Memory B cell (primary cell): ENCODE data around the gene OR4D6.

ENCODE experiments used
- ATAC-seq: fragments of 150-1000 bp; cut with Tn5 transposase; 2 replicates; pipeline ENCODE4 v1.10.0; 2021; ENCODE audit warnings: low read depth, mild to moderate bottlenecking, moderate library complexity
- DNase-seq, 2 donors: peaks; one replicate each; pipeline ENCODE4 v3.0.0; 2022; ENCODE audit warnings: low spot score in 2 of 2
- H3K27ac Mint-ChIP-seq: one replicate; pipeline ENCODE4 v1.8.0; 2022; ENCODE audit warnings: mild to moderate bottlenecking, moderate library complexity, mixed read lengths
- H3K27me3 Mint-ChIP-seq: one replicate; pipeline ENCODE4 v1.8.0; 2022; ENCODE audit warnings: mixed read lengths
- H3K36me3 Mint-ChIP-seq: one replicate; pipeline ENCODE4 v1.8.0; 2022; ENCODE audit warnings: mild to moderate bottlenecking, mixed read lengths
- H3K4me1 Mint-ChIP-seq: one replicate; pipeline ENCODE4 v1.8.0; 2022; ENCODE audit warnings: mixed read lengths
- H3K4me3 Mint-ChIP-seq: one replicate; pipeline ENCODE4 v1.8.0; 2022; ENCODE audit warnings: mild to moderate bottlenecking, moderate library complexity, mixed read lengths
- H3K9me3 Mint-ChIP-seq: one replicate; pipeline ENCODE4 v1.8.0; 2022; ENCODE audit warnings: mixed read lengths

The OR4D6 gene

DNA sequence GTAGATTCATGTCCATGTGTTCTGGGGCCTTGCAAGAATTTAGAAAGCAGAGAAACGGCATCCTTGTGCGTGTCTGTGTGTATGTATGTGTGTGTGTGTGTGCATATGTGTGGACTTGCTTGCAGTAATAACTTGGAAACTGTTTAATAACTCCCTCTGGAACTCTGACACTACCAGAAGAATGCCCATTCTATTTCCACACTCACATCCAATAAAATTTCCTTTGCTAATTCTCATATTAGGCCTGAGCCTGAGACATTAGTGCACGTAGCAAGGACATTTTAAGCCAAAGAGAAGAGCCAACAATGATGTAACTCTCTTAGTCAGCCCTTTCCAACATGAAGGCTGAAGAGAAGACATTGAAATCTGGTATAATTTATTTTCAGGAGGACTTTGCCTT, 3.2 kb downstream of the OR4D6 start:
- no peaks in the 10 kb centered on the region for H3K36me3 Mint-ChIP-seq
- H3K4me3 Mint-ChIP-seq: no peak overlapping the region
- no peaks in the 10 kb centered on the region for H3K4me1 Mint-ChIP-seq
- no peak for DNase-seq
- no peak for ATAC-seq
- H3K9me3 Mint-ChIP-seq: no peaks in the 10 kb centered on the region
- H3K27me3 Mint-ChIP-seq: peaks cover 20% of the 10 kb centered on the region
- H3K27ac Mint-ChIP-seq: no peak overlapping the region

DNA sequence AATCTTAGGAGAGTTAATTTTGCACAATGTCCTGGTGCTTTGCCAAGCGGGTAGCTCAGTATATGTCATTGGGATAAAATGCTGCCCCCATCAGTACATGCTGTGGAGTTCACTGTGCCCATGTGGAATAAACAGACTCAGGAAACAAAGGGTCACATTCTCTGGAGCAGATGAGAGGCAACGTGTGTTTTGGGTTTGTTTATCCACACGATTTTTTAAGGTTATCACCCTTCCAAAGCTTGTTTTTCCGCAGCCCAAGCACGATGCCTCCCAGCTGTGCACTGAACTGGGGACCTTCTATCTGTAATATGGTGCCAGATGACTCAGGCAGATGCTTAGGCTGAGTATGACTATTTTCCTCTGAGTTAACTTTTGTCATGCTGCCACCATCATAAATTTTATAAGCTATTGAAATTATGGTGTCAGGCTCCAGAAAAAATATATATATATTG, 6.5 kb downstream of the OR4D6 start:
- Mint-ChIP-seq H3K36me3 (no peaks in the 10 kb centered on the region), H3K27me3 (peaks cover 14% of the 10 kb centered on the region), H3K4me3 (no peak overlapping the region), H3K4me1 (no peaks in the 10 kb centered on the region), H3K9me3 (no peaks in the 10 kb centered on the region), H3K27ac (no peak overlapping the region)
- DNase-seq (no peak), ATAC-seq (no peak)

DNA sequence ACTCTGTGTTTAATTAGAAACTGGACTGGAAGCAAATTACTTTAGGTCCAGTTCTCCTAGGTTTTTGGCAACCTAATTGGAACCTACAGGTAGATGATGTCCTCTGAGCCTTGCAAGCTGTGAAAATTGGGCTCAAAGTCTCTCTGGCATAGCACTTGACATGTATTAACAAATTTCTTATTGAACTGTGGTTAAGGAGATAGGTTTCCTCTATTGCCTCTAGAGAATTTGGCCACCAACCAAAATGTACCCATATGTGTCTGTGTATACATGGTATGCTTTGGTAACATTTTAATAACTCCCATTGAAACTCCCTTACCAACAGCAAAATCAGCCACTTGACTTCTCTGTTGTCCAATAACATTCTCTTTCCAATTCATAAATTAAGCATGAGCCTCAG, 16.3 kb downstream of the OR4D6 start, which contains the start of gene OR4D10:
OR4D10 (plus strand) TSS at position 301 of the 400 bp plus-strand sequence. CDS start 4,115 bp downstream, outside the sequence.
- no peaks in the 10 kb centered on the region for H3K9me3 Mint-ChIP-seq
- no peak for DNase-seq
- ATAC-seq: no peak
- H3K4me3 Mint-ChIP-seq: no peak within 1 kb of the TSS
- no peaks in the 10 kb centered on the region for H3K36me3 Mint-ChIP-seq
- peaks cover 7% of the 10 kb centered on the region for H3K27me3 Mint-ChIP-seq
- H3K27ac Mint-ChIP-seq: no peak within 1 kb of the TSS
- peaks cover 12% of the 10 kb centered on the region for H3K4me1 Mint-ChIP-seq

GRCh38 chr11:59475176-59475575, 18.4 kb downstream of the OR4D6 start:
- Mint-ChIP-seq H3K4me3 (no peak overlapping the region), H3K27ac (no peak overlapping the region), H3K27me3 (peaks cover 10% of the 10 kb centered on the region), H3K36me3 (no peaks in the 10 kb centered on the region), H3K4me1 (peaks cover 12% of the 10 kb centered on the region), H3K9me3 (no peaks in the 10 kb centered on the region)
- ATAC-seq (no peak), DNase-seq (no peak)

DNA sequence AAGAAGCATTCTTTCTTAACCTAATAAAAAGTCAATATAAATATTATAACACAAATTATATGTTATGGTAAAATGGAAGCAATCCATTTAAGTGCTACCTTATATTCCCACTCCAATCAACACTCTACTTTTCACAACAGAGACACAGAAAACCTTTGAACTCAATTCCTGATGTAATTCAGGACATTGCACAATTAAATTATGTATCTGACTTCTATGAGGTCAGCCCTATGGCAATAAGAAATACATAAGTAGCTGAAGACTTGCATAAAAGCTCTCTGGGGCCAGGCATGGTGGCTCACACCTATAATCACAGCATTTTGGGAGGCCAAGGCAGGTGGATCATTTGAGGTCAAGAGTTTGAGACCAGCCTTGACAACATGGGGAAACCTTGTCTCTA, 23.1 kb downstream of the OR4D6 start:
- Mint-ChIP-seq H3K36me3 (no peaks in the 10 kb centered on the region), H3K27me3 (peaks cover 13% of the 10 kb centered on the region), H3K4me3 (no peak overlapping the region), H3K4me1 (peaks cover 12% of the 10 kb centered on the region), H3K27ac (no peak overlapping the region), H3K9me3 (no peaks in the 10 kb centered on the region)
- DNase-seq (no peak), ATAC-seq (no peak)

- ATAC-seq (no peak), DNase-seq (no peak)
- Mint-ChIP-seq H3K4me1 (peaks cover 10% of the 10 kb centered on the region), H3K27me3 (peaks cover 12% of the 10 kb centered on the region), H3K27ac (no peak overlapping the region), H3K9me3 (no peaks in the 10 kb centered on the region), H3K4me3 (no peak overlapping the region), H3K36me3 (no peaks in the 10 kb centered on the region)
Observed at GRCh38 chr11:59480359-59480758, 23.6 kb downstream of the OR4D6 start.

DNA sequence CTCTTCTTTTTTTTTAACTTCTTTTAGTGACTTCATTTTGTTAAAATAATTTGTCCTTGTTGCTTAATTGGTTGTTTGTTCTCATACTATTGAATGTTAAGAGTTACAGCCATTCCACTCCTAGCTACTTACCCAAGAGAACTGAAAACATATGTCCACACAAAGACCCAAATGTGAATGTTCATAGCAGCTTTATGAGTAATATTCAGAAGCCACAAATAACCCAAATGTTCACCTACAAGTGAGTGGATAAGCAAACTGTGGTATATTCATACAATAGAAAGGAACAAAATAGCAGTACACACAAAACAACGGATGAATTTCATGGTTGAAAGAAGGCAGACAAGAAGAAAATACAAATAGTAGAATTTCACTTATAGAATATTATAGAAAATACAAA, 45.2 kb downstream of the OR4D6 start:
- Mint-ChIP-seq H3K4me1 (no peaks in the 10 kb centered on the region), H3K27ac (no peak overlapping the region), H3K36me3 (peaks cover 2% of the 10 kb centered on the region), H3K4me3 (no peak overlapping the region), H3K9me3 (no peaks in the 10 kb centered on the region), H3K27me3 (peaks cover 23% of the 10 kb centered on the region)
- DNase-seq (no peak), ATAC-seq (no peak)

DNA sequence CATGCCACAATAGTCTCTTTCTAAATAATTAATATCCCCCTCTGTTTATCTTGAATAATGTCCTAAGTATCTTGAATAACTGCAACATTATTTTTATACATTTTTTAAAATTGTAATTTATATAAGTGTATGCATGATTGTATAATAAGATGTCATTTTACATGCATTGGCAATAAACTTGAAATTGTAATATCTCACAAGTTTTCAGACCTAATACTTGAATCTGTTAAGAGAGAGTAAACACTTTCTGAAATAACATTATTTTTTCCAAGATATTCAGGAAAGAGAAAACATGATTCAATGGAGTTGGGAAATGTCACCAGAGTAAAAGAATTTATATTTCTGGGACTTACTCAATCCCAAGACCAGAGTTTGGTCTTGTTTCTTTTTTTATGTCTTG, 46.5 kb downstream of the OR4D6 start, which contains the start of gene OR4D11:
OR4D11 (plus strand) TSS at position 301 of the 400 bp plus-strand sequence; CDS start at position 301, 0 bp downstream.
- DNase-seq (no peak), ATAC-seq (no peak)
- H3K9me3 Mint-ChIP-seq: no peaks in the 10 kb centered on the region
- H3K27ac Mint-ChIP-seq: no peak within 1 kb of the TSS
- peaks cover 23% of the 10 kb centered on the region for H3K27me3 Mint-ChIP-seq
- no peak within 1 kb of the TSS for H3K4me3 Mint-ChIP-seq
- peaks cover 2% of the 10 kb centered on the region for H3K36me3 Mint-ChIP-seq
- H3K4me1 Mint-ChIP-seq: no peaks in the 10 kb centered on the region
